GM12874 (cell line): ENCODE data around the gene DEFB124.

Experiments
- TF ChIP-seq, protein P1 (sequence below): IDR thresholded peaks from 2 replicates; pipeline ENCODE4 v1.5.1; 2011; ENCODE audit warnings: low read depth, mild to moderate bottlenecking, control low read depth, low read length, moderate library complexity; ENCODE audit not compliant: insufficient read depth

DEFB124 gene

DNA sequence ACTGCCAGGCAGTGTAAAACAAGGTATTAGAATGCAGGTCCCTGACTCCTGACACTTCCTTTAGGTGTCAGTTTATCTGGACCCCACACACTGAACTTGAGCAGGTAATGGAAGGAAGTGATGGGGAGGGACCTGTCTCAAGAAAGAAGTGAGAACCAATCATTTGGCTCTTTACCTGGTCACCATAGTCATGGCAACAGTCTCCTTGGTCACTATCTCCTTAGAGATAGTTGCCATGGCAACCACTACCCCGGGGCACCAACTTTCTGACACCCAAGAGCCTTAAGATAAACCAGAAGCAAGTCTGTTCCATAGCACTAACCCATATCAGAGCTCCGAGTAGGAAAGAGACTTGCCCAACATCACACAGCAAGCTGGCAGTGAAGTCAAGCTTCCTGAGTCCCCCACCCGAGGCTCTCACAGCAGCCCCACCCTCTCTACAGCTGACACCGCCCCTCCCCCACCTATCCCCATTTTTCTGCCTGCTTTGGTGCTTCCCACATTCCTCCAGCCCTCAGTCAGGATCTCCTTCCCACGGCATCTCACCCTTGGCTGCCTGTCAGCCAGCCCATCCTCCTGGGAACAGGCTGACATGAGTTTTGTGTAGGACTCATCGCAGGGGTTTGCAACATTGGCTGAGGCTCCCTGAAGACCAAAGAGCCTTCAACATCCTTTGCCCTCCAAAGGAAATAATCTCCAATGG lies 23.1 kb upstream of the DEFB124 start:
- TF ChIP-seq, protein P1, sequence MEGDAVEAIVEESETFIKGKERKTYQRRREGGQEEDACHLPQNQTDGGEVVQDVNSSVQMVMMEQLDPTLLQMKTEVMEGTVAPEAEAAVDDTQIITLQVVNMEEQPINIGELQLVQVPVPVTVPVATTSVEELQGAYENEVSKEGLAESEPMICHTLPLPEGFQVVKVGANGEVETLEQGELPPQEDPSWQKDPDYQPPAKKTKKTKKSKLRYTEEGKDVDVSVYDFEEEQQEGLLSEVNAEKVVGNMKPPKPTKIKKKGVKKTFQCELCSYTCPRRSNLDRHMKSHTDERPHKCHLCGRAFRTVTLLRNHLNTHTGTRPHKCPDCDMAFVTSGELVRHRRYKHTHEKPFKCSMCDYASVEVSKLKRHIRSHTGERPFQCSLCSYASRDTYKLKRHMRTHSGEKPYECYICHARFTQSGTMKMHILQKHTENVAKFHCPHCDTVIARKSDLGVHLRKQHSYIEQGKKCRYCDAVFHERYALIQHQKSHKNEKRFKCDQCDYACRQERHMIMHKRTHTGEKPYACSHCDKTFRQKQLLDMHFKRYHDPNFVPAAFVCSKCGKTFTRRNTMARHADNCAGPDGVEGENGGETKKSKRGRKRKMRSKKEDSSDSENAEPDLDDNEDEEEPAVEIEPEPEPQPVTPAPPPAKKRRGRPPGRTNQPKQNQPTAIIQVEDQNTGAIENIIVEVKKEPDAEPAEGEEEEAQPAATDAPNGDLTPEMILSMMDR = no peak

GRCh38 chr20:31496761-31497295 lies 21.9 kb upstream of the DEFB124 start:
- TF ChIP-seq, protein P1 = no peak

DNA sequence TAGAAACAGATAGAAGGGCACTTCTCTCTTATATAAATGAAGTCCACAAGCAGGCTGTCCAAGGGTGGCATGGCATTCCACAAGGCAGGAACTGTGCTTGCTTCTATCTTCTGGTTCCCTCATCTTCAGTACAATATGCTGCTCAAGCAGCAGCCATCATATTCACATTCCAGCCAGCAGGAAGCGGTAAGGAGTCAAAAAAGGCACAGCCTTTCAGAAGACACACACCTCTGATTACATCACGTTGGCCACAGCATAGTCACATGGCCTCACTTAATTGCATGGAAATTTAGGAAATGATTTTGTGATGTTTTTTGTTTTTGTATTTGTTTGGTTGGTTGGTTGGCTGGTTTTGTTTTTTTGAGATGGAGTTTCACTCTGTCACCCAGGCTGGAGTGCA lies 19.2 kb upstream of the DEFB124 start:
- TF ChIP-seq, protein P1 = no peak

DNA sequence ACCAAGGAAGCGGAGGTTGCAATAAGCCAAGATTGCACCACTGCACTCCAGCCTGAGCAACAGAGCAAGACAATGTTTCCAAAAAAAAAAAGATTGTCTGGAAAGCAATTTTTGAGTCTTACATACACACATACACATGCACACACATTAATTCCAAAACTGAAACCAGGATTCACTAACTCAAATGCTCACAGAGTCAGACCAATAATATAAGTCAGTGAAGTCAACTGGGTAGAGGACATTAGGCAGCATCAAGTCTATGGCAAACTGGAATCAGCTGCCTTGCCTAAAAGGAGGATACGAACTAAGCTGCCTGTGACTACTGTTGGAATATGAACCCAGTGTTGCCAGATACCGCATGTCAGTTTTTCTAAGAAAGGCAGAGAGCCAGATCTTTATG lies 15.8 kb upstream of the DEFB124 start:
- TF ChIP-seq, protein P1 = no peak

DNA sequence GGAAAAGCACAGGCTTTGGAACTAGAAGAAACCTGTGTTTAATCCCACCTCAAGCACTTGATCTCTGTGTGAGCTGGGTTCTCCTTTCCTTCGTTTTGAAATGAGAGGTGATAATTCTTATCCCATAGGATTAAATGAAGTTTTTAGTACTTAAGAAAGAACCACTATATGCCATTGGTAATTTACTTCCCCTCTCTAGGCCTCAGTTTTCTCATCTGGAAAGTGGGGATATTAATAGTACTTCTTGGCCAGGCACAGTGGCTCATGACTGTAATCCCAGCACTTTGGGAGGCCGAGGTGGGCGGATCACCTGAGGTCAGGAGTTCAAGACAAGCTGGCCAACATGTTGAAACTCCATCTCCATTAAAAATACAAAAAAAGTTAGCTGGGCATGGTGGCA lies 14.2 kb upstream of the DEFB124 start:
- TF ChIP-seq, protein P1 = no peak

DNA sequence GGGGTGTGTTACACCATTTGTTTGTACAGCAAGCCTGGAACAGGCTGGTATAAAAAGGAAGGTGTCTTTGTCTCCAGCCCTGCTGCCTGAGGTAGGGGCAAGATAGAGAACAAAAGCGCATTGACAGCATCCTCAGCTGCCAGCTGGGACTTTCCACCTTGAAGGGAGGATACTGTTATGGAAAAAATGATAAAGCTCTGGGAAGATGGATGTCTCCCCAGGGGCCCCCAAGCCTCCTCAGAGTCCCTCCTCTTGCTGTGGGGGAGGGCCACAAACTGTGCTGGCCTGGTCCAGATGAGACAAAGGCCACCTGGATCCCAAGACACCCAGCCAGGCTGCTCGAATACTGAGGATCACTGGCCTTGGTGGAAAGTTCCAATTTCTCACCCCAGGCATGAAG lies 13.2 kb upstream of the DEFB124 start:
- TF ChIP-seq, protein P1 = no peak

- TF ChIP-seq, protein P1 = no peak
Observed at GRCh38 chr20:31485450-31486339, 10.8 kb upstream of the DEFB124 start.
